Heart right ventricle (tissue), 16 donors: ENCODE data around the gene FAM171A1. TPM values are rescaled to one million over a fixed set of nuclear protein-coding genes. Genes with fewer than 3 reads are reported as not detected.
A peak's percentile ranks its signal among the peaks of the same experiment; 100 is the strongest.
"Not testable (repeated sequence)": the region's sequence is repeated elsewhere in the genome, so short reads cannot be mapped to it uniquely, and the experiment has no call there.

Source experiments
- ATAC-seq, 8 donors: fragments of 200-7000 bp; cut with Tn5 transposase; one replicate each; pipeline ENCODE4 v1.9.1; 2020; ENCODE audit warnings: mild to moderate bottlenecking in 8 of 8, moderate library complexity in 8 of 8, moderate number of reproducible peaks in 1 of 8
- DNase-seq, 2 donors: peaks; one replicate each; pipeline ENCODE4 v3.0.0-alpha.2; 2020
- H3K27ac ChIP-seq, 10 donors: fragments of 200-600 bp; sonication (generic) in 2 of 10; one replicate each; pipeline versions ENCODE4 v1.5.0 to v1.8.0; 2020 to 2022; ENCODE audit warnings: mild to moderate bottlenecking in 3 of 10
- H3K27me3 ChIP-seq, 7 donors: fragments of 200-600 bp; one replicate each; pipeline ENCODE4 v1.8.0; 2021 to 2022; ENCODE audit warnings: mild to moderate bottlenecking in 2 of 7
- H3K36me3 ChIP-seq, 9 donors: fragments of 200-600 bp; sonication (generic) in 1 of 9; one replicate each; pipeline versions ENCODE4 v1.5.0 to v1.8.0; 2020 to 2022; ENCODE audit warnings: mild to moderate bottlenecking in 2 of 9
- H3K4me1 ChIP-seq, 9 donors: fragments of 200-600 bp; sonication (generic) in 1 of 9; one replicate each; pipeline versions ENCODE4 v1.5.0 to v1.8.0; 2020 to 2022; ENCODE audit warnings: mild to moderate bottlenecking in 4 of 9
- H3K4me3 ChIP-seq, 10 donors: fragments of 200-600 bp; sonication (generic) in 2 of 10; one replicate each; pipeline versions ENCODE4 v1.5.0 to v1.8.0; 2020 to 2022; ENCODE audit warnings: mild to moderate bottlenecking in 7 of 10, moderate library complexity in 2 of 10
- H3K9me3 ChIP-seq, 11 donors: fragments of 200-600 bp in 10 of 11; sonication (generic) in 2 of 11; one replicate each; pipeline versions ENCODE4 v1.5.0 to v1.8.0; 2013 to 2022; ENCODE audit warnings: mild to moderate bottlenecking in 2 of 11, control low read depth in 1 of 11, moderate library complexity in 1 of 11
- WGBS, 2 donors: extraction: QIAGEN DNeasy Blood & Tissue Kit; methylation state at CpG; one replicate each; pipeline ENCODE4 v1.1.7; 2013; ENCODE audit warnings: inconsistent platforms in 1 of 2; 5-methylcytosine and 5-hydroxymethylcytosine counted together
- intact Hi-C, 10 donors: fragments of 100-400 bp; cut with DNase I; formaldehyde crosslinking; loops; one replicate each; pipeline versions ENCODE4 v1.11.1 to v1.14.2; 2022
- polyA plus RNA-seq, 2 donors: library from polyadenylated mRNA; stranded (reverse); fragments of 200-250 nt; gene quantifications; one replicate each; pipeline ENCODE4 v1.2.3, GENCODE V29; 2013
- total RNA-seq, 10 donors: library from RNA; stranded (reverse); fragmentation: NEBNext Ultra II Directional in 3 of 10; extraction: Animal tissue kit (Norgen Biotek cat#: 25700) in 3 of 10; gene quantifications; one replicate each; pipeline versions ENCODE4 v1.2.1 to v1.2.4, GENCODE V29; 2021 to 2023
- TF ChIP-seq, protein P1 (sequence below), 9 donors: fragments of 200-600 bp; sonication (generic) in 2 of 9; IDR thresholded peaks; one replicate each; pipeline versions ENCODE4 v1.5.0 to v1.8.0; 2021 to 2022; ENCODE audit warnings: antibody characterized with exemption in 9 of 9, mild to moderate bottlenecking in 5 of 9, moderate library complexity in 1 of 9
- donor health status: Arrhythmogenic right ventricular cardiomyopathy.
- donor health status: ischemic (EF 13 %, LVEDD 7.1; RV severe dilation, severe dysfunction).
- donor health status: healthy with polysubstance abuse.
- donor health status: DM: no; HTN: yes; CAD: no.
- donor health status: DM: no; HTN: no; CAD: no.
- donor health status: ischemic (EF 25% LVEDD 6.9; RV normal size, moderate dysfunction).
- donor health status: ischemic (EF 25% LVEDD 5.7; RV mildly dilated, moderate dysfunction).
- donor health status: healthy.
- donor health status: DM: yes; HTN: yes; CAD: no.
- donor health status: Ischemic cardiomyopathy.
- donor health status: ischemic (EF 35%, LVEDD 5.7; RV mildly dilated, moderate dysfunction).
- donor health status: nonischemic (EF 11% LVEDD 7.7; RV severe dilation, severe dysfunction).
- donor health status: DM: yes; HTN: yes; CAD: no.
- donor health status: PGD.
- donor health status: ischemic (EF 29% LVEDD 5.4; RV normal size, mild dysfunction).
- donor health status: nonischemic (EF 23%, LVEDD 6.1; RV moderate dilation, normal function).

The FAM171A1 gene
- total and polyA plus RNA-seq, 12 donors: 3.5 to 10.5 (median 6.8) TPM

DNA sequence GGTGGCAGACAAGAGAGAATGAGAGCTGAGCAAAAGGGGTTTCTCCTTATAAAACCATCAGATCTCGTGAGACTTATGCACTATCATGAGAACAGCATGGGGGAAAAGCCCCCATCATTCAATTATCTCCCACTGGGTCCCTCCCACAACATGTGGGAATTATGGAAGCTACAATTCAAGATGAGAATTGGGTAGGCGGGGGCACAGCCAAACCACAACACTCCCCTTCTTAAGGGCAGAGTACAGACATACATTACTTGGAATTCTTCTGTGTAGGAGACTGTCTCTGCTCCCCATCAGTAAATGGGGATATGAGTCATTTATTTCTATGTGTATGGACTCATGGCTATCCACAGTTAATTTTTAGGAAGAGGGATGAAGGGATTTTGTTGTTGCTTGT, 31.2 kb downstream of the FAM171A1 start:
- Histone ChIP-seq H3K9me3 (no peaks in the 10 kb centered on the region), H3K27ac (no peak overlapping the region), H3K36me3 (no peaks in the 10 kb centered on the region), H3K4me3 (no peak overlapping the region), H3K27me3 (no peaks in the 10 kb centered on the region), H3K4me1 (peaks cover 0 to 28% (median 1%) of the 10 kb centered on the region in 9 donors)
- no peak for DNase-seq
- intact Hi-C loops: no loop called here
- TF ChIP-seq, protein P1, sequence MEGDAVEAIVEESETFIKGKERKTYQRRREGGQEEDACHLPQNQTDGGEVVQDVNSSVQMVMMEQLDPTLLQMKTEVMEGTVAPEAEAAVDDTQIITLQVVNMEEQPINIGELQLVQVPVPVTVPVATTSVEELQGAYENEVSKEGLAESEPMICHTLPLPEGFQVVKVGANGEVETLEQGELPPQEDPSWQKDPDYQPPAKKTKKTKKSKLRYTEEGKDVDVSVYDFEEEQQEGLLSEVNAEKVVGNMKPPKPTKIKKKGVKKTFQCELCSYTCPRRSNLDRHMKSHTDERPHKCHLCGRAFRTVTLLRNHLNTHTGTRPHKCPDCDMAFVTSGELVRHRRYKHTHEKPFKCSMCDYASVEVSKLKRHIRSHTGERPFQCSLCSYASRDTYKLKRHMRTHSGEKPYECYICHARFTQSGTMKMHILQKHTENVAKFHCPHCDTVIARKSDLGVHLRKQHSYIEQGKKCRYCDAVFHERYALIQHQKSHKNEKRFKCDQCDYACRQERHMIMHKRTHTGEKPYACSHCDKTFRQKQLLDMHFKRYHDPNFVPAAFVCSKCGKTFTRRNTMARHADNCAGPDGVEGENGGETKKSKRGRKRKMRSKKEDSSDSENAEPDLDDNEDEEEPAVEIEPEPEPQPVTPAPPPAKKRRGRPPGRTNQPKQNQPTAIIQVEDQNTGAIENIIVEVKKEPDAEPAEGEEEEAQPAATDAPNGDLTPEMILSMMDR (IDR thresholded peaks at IDR 0.05): no peak
- WGBS, 2 donors: 96 to 100% methylated on average over 2 of the region's 2 CpGs
- no peak for ATAC-seq

DNA sequence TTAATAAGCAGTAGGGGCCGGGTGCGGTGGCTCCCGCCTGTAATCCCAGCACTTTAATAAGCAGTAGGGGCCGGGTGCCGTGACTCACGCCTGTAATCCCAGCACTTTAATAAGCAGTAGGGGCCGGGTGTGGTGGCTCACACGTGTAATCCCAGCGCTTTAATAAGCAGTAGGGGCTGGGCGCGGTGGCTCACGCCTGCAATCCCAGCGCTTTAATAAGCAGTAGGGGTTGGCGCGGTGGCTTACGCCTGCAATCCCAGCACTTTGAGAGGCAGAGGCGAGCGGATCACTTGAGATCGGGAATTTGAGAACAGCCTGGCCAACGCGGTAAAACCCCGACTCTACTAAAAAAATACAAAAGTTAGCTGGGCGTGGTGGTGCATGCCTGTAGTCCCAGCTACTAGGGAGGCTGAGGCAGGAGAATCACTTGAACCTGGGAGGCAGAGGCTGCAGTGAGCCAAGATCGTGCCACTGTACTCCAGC, 33.6 kb downstream of the FAM171A1 start:
- DNase-seq, intact Hi-C loops, H3K36me3 ChIP-seq, H3K27ac ChIP-seq, ATAC-seq, H3K9me3 ChIP-seq, H3K27me3 ChIP-seq, H3K4me3 ChIP-seq: not testable (repeated sequence)
- peaks cover 0 to 17% (median 4%) of the 10 kb centered on the region in 9 donors for H3K4me1 ChIP-seq
- 97% methylated on average over 24 of the region's 24 CpGs for WGBS, 2 donors

DNA sequence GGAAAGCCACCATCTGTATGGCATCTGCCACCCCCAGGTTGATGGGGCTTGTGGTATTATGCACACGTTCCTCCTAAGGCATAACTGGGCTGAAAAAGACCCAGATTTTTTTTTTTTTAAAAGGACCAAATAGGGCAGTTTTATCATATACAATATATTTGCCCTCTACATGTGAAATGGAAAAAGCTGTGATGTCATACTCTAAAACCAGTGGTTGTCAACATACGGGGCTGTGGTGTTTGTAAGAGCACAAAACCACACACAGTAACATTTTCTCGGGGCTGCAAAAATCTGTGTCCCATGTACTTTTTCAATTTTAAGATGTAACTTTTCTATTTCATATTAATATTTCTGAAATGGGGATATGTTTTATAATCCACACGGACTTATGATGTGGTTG, 34.9 kb downstream of the FAM171A1 start:
- ATAC-seq (no peak), DNase-seq (no peak)
- Histone ChIP-seq H3K9me3 (no peaks in the 10 kb centered on the region), H3K27ac (peak overlapping the region in 4 of 10 donors; percentile 11 to 44 (median 18)), H3K36me3 (no peaks in the 10 kb centered on the region), H3K4me1 (peaks cover 0 to 17% (median 4%) of the 10 kb centered on the region in 9 donors), H3K4me3 (no peak overlapping the region), H3K27me3 (no peaks in the 10 kb centered on the region)
- 76 to 83% methylated on average over 4 of the region's 4 CpGs for WGBS, 2 donors
- intact Hi-C loops: no loop called here
- TF ChIP-seq, protein P1 (IDR thresholded peaks at IDR 0.05): no peak

DNA sequence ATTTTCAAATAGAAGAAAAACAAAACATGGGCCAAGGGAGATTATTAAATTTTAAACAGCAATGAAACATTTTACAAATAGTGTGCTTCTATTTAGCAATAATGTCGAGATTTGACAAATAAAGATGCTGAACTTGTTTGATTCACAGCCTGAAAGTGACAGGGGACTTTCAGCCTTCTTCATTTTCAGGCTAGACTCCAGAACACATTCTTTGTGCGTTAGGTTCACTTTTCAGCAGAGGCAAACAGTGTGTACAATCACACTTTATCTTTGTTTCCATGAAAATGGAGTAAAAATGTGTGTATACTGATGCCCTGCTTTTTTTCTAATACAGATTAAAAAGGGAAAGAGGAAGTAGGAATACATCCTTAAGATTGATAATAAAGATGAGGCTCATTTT, 35.6 kb downstream of the FAM171A1 start:
- WGBS, 2 donors: 62 to 66% methylated on average over 2 of the region's 2 CpGs
- Histone ChIP-seq H3K4me3 (no peak overlapping the region), H3K9me3 (no peaks in the 10 kb centered on the region), H3K36me3 (no peaks in the 10 kb centered on the region), H3K4me1 (peaks cover 0 to 17% (median 4%) of the 10 kb centered on the region in 9 donors), H3K27ac (peak overlapping the region in 5 of 10 donors; percentile 11 to 44 (median 20)), H3K27me3 (no peaks in the 10 kb centered on the region)
- TF ChIP-seq, protein P1 (IDR thresholded peaks at IDR 0.05): no peak
- intact Hi-C loops: no loop called here
- ATAC-seq (peak in 2 of 8 donors; percentile 51 to 58), DNase-seq (no peak)

DNA sequence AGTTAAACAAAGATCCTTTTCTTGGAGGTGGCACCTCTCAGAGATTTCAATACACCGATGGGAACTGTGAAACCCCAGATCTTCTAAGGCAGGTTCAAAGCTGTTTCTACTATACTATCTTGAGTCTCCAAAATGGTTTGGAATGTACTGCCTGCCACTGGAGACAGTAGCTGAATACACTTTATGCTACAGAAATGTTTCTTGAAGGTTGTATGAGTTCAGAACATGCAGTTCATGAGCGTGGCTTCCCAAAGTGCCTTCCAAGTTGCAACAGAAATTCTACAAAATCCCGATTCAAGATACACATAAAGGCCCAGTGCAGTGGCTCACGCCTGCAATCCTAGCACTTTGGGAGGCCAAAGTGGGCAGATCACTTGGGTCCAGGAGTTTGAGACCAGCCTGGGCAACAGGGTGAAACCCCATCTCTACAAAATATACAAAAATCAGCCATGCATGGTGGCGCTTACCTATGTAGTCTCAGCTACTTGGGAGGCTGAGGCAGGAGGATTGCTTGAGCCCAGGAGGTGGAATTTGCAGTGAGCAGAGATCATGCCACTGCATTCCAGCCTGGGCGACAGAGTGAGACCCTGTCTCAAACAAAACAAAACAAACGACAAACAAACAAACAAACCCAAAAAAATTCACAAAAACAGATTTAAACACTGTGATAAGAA, 36.3 kb downstream of the FAM171A1 start:
- Histone ChIP-seq H3K4me1 (peaks cover 0 to 17% (median 4%) of the 10 kb centered on the region in 9 donors), H3K27ac (peak overlapping the region in 1 of 10 donors; percentile 27), H3K36me3 (no peaks in the 10 kb centered on the region), H3K9me3 (no peaks in the 10 kb centered on the region), H3K27me3 (no peaks in the 10 kb centered on the region), H3K4me3 (no peak overlapping the region)
- 83 to 88% methylated on average over 7 of the region's 7 CpGs for whole genome bisulfite sequencing, 2 donors
- ATAC-seq: no peak
- DNase-seq: no peak
- intact Hi-C loops: no loop called here
- TF ChIP-seq, protein P1 (IDR thresholded peaks at IDR 0.05): no peak
